GM19240 (cell line): ENCODE data around the gene PALM3.

Experiments used
- DNase-seq: peaks from one replicate; pipeline ENCODE4 v3.0.0; 2011; ENCODE audit warnings: low spot score; ENCODE audit not compliant: insufficient read length

Gene PALM3

GRCh38 chr19:14061751-14062557 is at the start of gene PALM3:
Gene PALM3, minus strand, starts transcription at chr19:14062076. Its CDS starts 96 bp downstream, at chr19:14061980.
- DNase-seq: no peak

DNA sequence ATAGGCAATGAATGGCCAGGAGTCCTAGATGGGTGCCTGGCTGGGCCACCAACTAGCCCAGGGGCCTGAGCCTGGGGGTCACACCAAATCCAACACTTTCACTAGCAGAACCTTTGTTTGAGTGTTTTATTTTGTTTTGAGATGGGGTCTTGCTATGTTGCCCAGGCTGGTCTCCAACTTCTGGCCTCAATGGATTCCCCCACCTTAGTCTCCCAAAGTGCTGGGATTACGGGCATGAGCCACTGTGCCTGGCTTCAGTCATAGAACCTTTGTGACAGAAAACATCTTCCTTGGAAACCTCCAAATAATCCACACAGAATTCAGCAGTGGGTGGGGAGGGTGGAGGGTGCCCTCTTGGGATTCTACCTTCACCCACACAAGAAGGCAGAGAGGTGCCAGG is 49.6 kb upstream of the PALM3 start:
- DNase-seq: no peak

DNA sequence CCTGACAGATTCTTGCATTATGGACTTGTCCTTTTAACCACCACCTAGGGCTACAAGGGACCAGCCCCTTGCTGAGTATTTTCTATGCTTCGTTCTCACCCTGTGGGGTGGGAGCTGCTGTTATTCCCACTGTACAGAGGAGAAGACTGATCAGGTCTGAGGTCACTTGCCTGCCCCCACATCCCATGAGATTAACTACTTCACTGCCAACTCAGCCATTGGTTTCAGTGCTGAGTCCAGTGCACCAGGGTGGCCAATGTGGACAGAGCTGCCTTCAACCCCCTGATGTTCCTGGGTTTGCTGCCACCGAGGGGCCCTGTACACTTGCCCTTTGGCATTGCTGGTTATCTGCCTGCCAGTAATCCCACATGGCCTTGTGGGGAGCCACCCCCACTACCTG is 48.8 kb upstream of the PALM3 start:
- DNase-seq: no peak

- no peak for DNase-seq
Measured at GRCh38 chr19:14107581-14108461, 45.9 kb upstream of the PALM3 start.

- DNase-seq: no peak
Measured at GRCh38 chr19:14106840-14107239, 45.0 kb upstream of the PALM3 start.

DNA sequence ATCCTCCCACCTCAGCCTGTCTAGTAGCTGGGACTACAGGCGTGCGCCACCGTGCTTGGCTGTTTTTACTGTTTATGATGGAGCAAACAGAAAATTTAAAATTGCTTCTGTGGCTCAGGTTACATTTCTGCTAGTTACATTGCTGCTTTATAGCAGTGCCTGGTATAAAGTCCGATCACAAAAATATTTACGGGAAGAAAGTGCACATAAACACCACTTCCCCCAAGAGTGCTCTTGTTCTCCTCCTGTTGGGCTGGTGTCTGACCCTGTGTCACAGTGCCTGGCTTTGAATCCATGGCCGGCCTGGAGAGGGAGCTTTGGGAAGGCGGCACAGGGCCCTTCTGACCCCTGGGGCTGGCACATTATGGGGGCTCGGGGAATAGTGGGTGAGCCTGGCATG is 43.8 kb upstream of the PALM3 start:
- DNase-seq: no peak

DNA sequence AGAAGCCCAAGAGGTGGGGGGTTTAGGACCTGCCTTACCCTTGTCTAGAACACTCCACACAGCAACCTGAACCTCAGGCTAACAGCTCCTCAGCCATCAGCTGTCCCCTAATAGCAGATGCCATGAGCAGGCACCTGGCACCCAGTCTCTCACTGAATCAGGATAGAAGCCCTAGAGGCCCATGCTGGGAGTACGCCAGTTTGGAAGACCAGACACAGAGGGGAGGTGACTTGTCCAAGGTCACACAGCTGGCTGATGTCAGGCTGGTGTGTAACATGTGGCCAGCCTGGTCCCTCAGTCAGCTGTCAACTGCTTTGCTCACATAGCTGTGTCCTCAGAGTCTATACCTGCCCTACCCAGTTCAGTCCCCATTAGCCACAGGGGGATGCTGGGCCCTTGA is 41.4 kb upstream of the PALM3 start:
- no peak for DNase-seq

DNA sequence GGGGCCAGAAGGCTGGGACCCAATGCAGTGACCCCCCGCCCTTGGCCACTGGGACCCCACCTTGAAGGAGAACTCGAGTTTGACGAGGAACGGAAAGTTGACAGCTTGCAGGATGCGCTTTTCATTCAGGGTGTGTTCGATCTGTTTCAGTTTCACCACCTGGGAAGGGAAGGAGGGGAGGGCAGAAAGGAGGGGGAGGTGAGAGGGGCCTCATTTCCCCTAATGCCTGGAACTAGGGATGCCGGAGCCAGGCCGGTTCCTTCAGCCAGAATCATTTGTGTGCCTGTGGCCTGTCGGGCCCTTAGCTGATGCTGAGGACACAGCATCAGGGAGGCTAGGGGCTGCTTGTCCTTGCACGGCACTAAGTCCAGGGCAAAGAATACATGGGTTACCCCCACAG is 40.9 kb upstream of the PALM3 start:
- DNase-seq: no peak

- no peak for DNase-seq
Measured at GRCh38 chr19:14102102-14102696, 40.3 kb upstream of the PALM3 start.

- no peak for DNase-seq
Measured at GRCh38 chr19:14101003-14101545, 39.2 kb upstream of the PALM3 start.

GRCh38 chr19:14097532-14098151 is 35.8 kb upstream of the PALM3 start:
- DNase-seq: no peak

DNA sequence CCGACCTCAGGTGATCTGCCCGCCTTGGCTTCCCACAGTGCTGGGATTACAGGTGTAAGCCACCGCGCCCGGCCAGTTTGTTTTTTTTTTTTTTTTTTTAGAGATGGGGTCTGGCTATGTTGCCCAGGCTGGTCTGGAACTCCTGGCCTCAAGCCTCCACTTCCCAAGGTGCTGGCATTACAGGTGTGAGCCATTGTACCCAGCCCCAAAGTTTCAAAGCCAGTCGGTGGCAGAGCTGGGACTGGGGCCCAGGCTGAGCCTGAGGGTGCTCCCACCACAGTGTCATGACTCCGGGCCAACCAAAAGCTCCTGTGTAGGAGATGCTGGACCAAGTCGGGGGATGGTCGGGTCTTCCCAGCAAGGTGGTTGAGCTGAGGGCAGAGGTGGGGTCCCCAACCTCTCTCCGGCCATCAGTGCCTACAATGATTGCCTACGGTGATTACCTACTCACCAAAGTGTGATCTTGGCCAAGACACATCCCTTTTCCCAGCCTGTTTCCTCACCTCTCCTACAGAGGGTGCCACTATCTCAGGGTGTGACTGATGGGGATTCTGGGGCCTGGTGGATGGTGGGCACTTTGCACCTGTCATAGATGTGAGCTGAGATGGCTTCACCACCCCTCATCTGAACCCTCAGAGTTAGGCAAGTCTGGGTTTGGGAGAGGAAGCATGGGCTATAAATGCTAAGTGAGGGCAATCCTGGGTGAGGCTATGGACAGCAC is 34.6 kb upstream of the PALM3 start:
- DNase-seq: no peak

- no peak for DNase-seq
Measured at GRCh38 chr19:14094854-14095253, 33.0 kb upstream of the PALM3 start.

DNA sequence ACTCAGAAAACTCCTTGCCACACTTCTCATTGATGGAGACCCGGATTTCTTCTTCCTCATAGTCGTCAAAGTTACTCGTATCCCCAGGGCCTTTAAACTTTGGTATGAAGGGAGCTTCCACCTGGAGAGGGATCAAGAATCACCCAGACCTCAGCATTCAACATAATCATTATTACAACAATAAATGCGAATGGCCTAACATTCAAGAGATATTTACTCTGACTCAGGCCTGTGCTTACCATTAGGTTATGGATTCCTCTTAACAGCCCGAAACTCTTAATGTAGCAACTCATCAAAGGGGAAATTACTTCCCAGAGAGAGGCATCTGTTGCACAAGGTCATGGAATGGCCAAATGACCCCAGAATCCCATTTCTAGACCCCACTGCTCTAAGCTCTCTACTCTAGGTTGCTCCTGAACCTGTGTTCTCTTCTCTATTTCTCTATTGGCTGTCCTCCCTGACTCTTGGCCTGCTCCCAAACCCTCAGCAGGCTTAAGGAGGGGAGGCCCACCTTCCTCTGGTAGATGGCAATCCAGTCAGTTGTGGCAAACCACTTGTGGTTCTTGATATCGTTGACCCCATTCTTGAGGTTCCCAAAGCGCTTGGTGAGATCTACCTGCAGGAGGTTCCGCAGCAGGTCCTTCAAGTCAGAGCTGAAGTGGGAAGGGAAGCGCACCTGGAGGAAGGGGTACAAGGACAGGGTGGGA is 31.4 kb upstream of the PALM3 start:
- DNase-seq: no peak

DNA sequence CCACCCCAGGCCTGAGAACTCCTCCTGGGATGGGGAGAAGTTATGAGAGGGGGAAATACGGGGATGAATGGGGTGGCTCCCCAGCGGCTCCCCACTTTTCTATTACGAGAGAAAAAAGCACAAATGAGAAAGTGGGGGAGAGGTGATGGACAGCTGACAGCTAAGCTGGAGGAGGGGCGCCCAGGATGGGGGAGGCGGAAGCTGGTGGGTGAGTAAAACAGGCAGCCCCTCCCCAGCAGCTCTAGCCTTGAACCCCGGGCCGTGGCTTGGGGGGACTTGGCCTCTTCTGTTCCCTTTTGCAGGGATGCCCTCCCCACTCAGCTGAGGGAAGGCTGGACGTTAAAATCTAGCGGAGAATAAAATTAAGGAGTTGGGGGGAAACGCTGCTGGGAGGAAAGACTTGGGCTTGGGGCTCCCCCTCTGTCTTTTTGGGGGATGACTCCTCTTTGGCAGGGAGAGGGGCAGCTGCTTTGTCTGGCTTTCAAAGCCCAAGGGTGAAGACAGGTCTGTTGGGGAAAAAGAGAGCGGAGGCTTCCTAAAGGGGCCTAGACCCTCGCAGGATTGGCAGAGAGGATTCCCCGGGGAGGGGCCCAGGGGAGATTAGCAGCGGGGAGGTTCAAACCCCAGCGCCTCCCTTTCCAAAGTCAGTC is 30.1 kb upstream of the PALM3 start:
- DNase-seq: peak; percentile 66

- peak; percentile 83 for DNase-seq
Measured at GRCh38 chr19:14091081-14091812, 29.4 kb upstream of the PALM3 start.

DNA sequence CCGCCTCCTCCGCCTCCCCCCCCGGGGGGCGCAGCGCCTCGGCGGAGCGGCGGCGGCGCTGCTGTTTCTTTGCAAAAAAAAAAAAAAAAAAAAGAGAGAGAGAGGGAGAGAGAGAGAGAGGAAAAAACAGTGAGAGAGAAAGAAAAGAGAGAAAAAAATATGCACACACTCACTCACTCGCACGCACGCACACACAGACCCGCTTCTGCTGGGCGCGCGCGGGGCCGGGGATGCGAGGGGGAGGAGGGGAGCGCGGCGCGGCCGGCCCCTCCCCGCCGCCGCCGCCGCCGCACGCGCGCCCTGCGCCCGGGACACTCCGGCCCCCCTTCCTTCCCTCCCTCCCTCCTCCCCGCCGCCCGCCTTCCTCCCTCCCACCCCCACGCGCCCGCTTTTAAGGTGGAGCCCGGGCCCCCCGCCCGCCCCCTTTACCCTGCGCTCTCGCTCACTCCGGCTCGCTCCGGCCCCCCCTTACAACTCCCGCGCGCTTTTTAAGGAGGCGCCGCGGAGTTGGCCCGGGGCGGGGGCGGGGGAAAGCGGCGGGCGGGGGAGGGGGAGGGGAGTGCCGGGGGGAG is 28.7 kb upstream of the PALM3 start, which contains the start of gene SAMD1:
SAMD1 (minus strand) TSS at position 243 of the 572 bp plus-strand sequence.
- DNase-seq: peak; percentile 84
